GM12878 (cell line): ENCODE measurements around the gene DND1. TPM values are rescaled to one million over a fixed set of nuclear protein-coding genes. Genes with fewer than 3 reads are reported as not detected.

Source experiments
- BCLAF1 ChIP-seq: fragments of 450-650 bp; IDR thresholded peaks from 2 replicates; pipeline ENCODE4 v1.6.1; 2017; ENCODE audit warnings: antibody characterized with exemption, mild to moderate bottlenecking, moderate library complexity
- CHD2 ChIP-seq: IDR thresholded peaks from 2 replicates; pipeline ENCODE4 v1.6.1; 2011; ENCODE audit warnings: low read depth, low read length, improper control_type of control experiment, borderline replicate concordance
- E2F8 ChIP-seq: fragments of 450-650 bp; IDR thresholded peaks from 2 replicates; pipeline ENCODE4 v1.6.1; 2018; ENCODE audit warnings: mild to moderate bottlenecking, low read depth, moderate library complexity; ENCODE audit not compliant: partially characterized antibody
- EED ChIP-seq: sonication (generic); IDR thresholded peaks from 2 replicates; pipeline ENCODE4 v1.6.1; 2016; ENCODE audit warnings: antibody characterized with exemption, low read depth
- EGR1 ChIP-seq, 2 experiments: IDR thresholded peaks; 1 replicate in 1 of 2; 2 replicates in 1 of 2; pipeline ENCODE4 v1.6.1; 2011 to 2012; ENCODE audit warnings: low read depth in 2 of 2, low read length in 2 of 2, borderline replicate concordance in 1 of 2, mild to moderate bottlenecking in 1 of 2, moderate library complexity in 1 of 2
- IRF3 ChIP-seq: fragments of 450-650 bp; IDR thresholded peaks from 2 replicates; pipeline ENCODE4 v1.6.1; 2014; ENCODE audit warnings: mild to moderate bottlenecking
- PKNOX1 ChIP-seq: fragments of 450-650 bp; IDR thresholded peaks from 2 replicates; pipeline ENCODE4 v1.6.1; 2016; ENCODE audit warnings: mild to moderate bottlenecking
- POLR2A ChIP-seq: IDR thresholded peaks from 2 replicates; pipeline ENCODE4 v1.6.1; 2011; ENCODE audit warnings: low read depth, mild to moderate bottlenecking, low read length
- RCOR1 ChIP-seq: conservative IDR thresholded peaks from 2 replicates; pipeline ENCODE4 v1.6.1; 2012; ENCODE audit warnings: low read depth, low read length, improper control_type of control experiment
- SIX5 ChIP-seq: IDR thresholded peaks from 2 replicates; pipeline ENCODE4 v1.6.1; 2011; ENCODE audit warnings: mild to moderate bottlenecking, low read depth, low read length, moderate library complexity; ENCODE audit not compliant: severe bottlenecking
- SMARCA5 ChIP-seq: fragments of 450-650 bp; IDR thresholded peaks from 2 replicates; pipeline ENCODE4 v1.6.1; 2017; ENCODE audit warnings: mild to moderate bottlenecking
- TBL1XR1 ChIP-seq: IDR thresholded peaks from 2 replicates; pipeline ENCODE4 v1.6.1; 2012; ENCODE audit warnings: low read depth, low read length, improper control_type of control experiment
- polyA plus RNA-seq, 11 experiments: library from polyadenylated mRNA; depleted of rRNA in 4 of 11; unstranded in 6 of 11; stranded (reverse) in 5 of 11; fragments of >200 nt; fragmentation: Nextera tagmentation in 4 of 11; fragmentation: Illumina TruSeq in 1 of 11; extraction: Ambion mirVana in 4 of 11; extraction: Trizol in 1 of 11; gene quantifications; 1 replicate in 1 of 11; 2 replicates in 10 of 11; pipeline versions ENCODE4 v1.2.1 to v1.2.3, GENCODE V29; 2011 to 2016; ENCODE audit warnings: inconsistent platforms in 2 of 11, missing spikeins in 2 of 11, low read depth in 1 of 11
- total RNA-seq, 4 experiments: library from RNA; depleted of rRNA in 3 of 4; stranded (reverse); fragments of >200 nt in 3 of 4; fragmentation: Illumina TruSeq in 1 of 4; extraction: Trizol in 1 of 4; gene quantifications; 2 replicates each; pipeline versions ENCODE4 v1.2.1 to v1.2.3, GENCODE V29; 2013 to 2021
- TF ChIP-seq, protein P1 (sequence below): fragments of 450-650 bp; IDR thresholded peaks from 2 replicates; pipeline ENCODE4 v1.6.1; 2017; ENCODE audit warnings: mild to moderate bottlenecking, moderate library complexity

DND1 gene
- total and polyA plus RNA-seq, 10 of the 15 experiments (the other 5 are each of a cell fraction or from before 2014, with no cell fraction given) = 0.15 to 2.9 (median 0.73) TPM; not detected in 2

- TF ChIP-seq E2F8 = no peak
- TF ChIP-seq TBL1XR1 = 0 out of 2 replicates have a peak, but pooled peaks have one; percentile 16
- TF ChIP-seq EED = peak; percentile 68
- 0 out of 2 replicates have a peak, but pooled peaks have one; percentile 50 for TF ChIP-seq PKNOX1
- TF ChIP-seq SMARCA5 = no peak
- no peak for TF ChIP-seq IRF3
- peak; percentile 3 for TF ChIP-seq SIX5
- TF ChIP-seq POLR2A = peak; percentile 98
- 0 out of 2 replicates have a peak, but pooled peaks have one; percentile 46 for TF ChIP-seq CHD2
- TF ChIP-seq RCOR1 = no peak
- no peak for TF ChIP-seq BCLAF1
- TF ChIP-seq, protein P1, sequence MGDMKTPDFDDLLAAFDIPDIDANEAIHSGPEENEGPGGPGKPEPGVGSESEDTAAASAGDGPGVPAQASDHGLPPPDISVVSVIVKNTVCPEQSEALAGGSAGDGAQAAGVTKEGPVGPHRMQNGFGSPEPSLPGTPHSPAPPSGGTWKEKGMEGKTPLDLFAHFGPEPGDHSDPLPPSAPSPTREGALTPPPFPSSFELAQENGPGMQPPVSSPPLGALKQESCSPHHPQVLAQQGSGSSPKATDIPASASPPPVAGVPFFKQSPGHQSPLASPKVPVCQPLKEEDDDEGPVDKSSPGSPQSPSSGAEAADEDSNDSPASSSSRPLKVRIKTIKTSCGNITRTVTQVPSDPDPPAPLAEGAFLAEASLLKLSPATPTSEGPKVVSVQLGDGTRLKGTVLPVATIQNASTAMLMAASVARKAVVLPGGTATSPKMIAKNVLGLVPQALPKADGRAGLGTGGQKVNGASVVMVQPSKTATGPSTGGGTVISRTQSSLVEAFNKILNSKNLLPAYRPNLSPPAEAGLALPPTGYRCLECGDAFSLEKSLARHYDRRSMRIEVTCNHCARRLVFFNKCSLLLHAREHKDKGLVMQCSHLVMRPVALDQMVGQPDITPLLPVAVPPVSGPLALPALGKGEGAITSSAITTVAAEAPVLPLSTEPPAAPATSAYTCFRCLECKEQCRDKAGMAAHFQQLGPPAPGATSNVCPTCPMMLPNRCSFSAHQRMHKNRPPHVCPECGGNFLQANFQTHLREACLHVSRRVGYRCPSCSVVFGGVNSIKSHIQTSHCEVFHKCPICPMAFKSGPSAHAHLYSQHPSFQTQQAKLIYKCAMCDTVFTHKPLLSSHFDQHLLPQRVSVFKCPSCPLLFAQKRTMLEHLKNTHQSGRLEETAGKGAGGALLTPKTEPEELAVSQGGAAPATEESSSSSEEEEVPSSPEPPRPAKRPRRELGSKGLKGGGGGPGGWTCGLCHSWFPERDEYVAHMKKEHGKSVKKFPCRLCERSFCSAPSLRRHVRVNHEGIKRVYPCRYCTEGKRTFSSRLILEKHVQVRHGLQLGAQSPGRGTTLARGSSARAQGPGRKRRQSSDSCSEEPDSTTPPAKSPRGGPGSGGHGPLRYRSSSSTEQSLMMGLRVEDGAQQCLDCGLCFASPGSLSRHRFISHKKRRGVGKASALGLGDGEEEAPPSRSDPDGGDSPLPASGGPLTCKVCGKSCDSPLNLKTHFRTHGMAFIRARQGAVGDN = peak; percentile 43; the same call in 1 of the 2 replicates
- peak; percentile 29 to 84 for TF ChIP-seq EGR1 (IDR thresholded peaks at IDR 0.05; ENCODE audit: borderline replicate concordance in 1 of 2, low read depth in 2 of 2, low read length in 2 of 2)
These were observed 8.8 kb downstream of the DND1 start, which contains the start of gene WDR55 (continued) for GRCh38 chr5:140664359-140665119.
